GM12878 (cell line): ENCODE results near the gene PPAN. TPM values are rescaled to one million over a fixed set of nuclear protein-coding genes. Genes with fewer than 3 reads are reported as not detected.

Experiments used
- ATAC-seq: fragments of 200-7000 bp; cut with Tn5 transposase; 3 replicates; pipeline ENCODE4 v1.9.1; 2020; ENCODE audit warnings: mild to moderate bottlenecking, moderate library complexity
- BruUV-seq: library from RNA; stranded (reverse); fragments of 400-500 nt; replicated peaks from 2 replicates; lab custom pipeline; 2021; lab: Mats Ljungman, UMichigan
- CTCF ChIA-PET: fragments of 300-600 bp; sonication (Branson Sonifier 250); formaldehyde crosslinking; extraction: SDS; loops from one replicate; lab custom pipeline; 2021; ENCODE audit warnings: inconsistent platforms; lab: Yijun Ruan, JAX
- POLR2A ChIA-PET: fragments of 350-600 bp; formaldehyde crosslinking; extraction: SDS; loops from one replicate; lab custom pipeline; 2021; ENCODE audit warnings: inconsistent platforms; lab: Charles Lee
- RAD21 ChIA-PET: fragments of 300-600 bp; sonication (Branson Sonifier 250); formaldehyde crosslinking; loops from one replicate; lab custom pipeline; 2023; ENCODE audit warnings: antibody characterized with exemption; ENCODE audit not compliant: unreplicated experiment; lab: Charles Lee
- SMC1A ChIA-PET: fragments of 300-600 bp; sonication (Branson Sonifier 250); formaldehyde crosslinking; loops from one replicate; lab custom pipeline; 2023; ENCODE audit not compliant: unreplicated experiment, uncharacterized antibody; lab: Charles Lee
- DNase-seq: peaks from one replicate; pipeline ENCODE4 v3.0.0-alpha.2; 2011; ENCODE audit warnings: low read depth, low spot score
- FAIRE-seq: peaks from 3 replicates; lab custom pipeline; 2011; peaks lifted over from hg19 to GRCh38; lab: Jason Lieb, UNC
- H2AFZ ChIP-seq: 2 replicates; pipeline ENCODE4 v1.6.0; 2011; ENCODE audit warnings: low read depth, low read length, control low read depth; ENCODE audit not compliant: control insufficient read depth
- H3K27ac ChIP-seq: 2 replicates; pipeline ENCODE4 v1.5.1; 2011; ENCODE audit warnings: control low read depth; ENCODE audit not compliant: control insufficient read depth, insufficient read depth
- H3K27me3 ChIP-seq, 2 experiments: replicated peaks in 1 of 2; 2 replicates each; pipeline versions ENCODE4 v1.6.0 to v1.6.1; 2011; ENCODE audit warnings: low read length in 1 of 2; ENCODE audit not compliant: control insufficient read depth in 2 of 2, insufficient read depth in 2 of 2
- H3K36me3 ChIP-seq, 2 experiments: 2 replicates each; pipeline ENCODE4 v1.5.1; 2011; ENCODE audit warnings: low read length in 1 of 2; ENCODE audit not compliant: control insufficient read depth in 2 of 2, insufficient read depth in 2 of 2
- H3K4me1 ChIP-seq: 2 replicates; pipeline ENCODE4 v1.6.1; 2011; ENCODE audit warnings: mild to moderate bottlenecking, low read length, moderate library complexity, mixed read lengths; ENCODE audit not compliant: control insufficient read depth, insufficient read depth
- H3K4me2 ChIP-seq: 2 replicates; pipeline ENCODE4 v1.6.0; 2011; ENCODE audit warnings: control low read depth; ENCODE audit not compliant: control insufficient read depth, insufficient read depth
- H3K4me3 ChIP-seq: fragments of 200-600 bp; sonication (generic); 2 replicates; pipeline ENCODE4 v1.5.1; 2016
- H3K79me2 ChIP-seq: 2 replicates; pipeline ENCODE4 v1.6.0; 2011; ENCODE audit warnings: low read length; ENCODE audit not compliant: control insufficient read depth, insufficient read depth
- H3K9ac ChIP-seq: 2 replicates; pipeline ENCODE4 v1.8.0; 2011; ENCODE audit warnings: low read length, control low read depth, mixed read lengths; ENCODE audit not compliant: control insufficient read depth, insufficient read depth
- H3K9me3 ChIP-seq: replicated peaks from 3 replicates; pipeline ENCODE4 v1.5.1; 2011; ENCODE audit warnings: mild to moderate bottlenecking, low read length; ENCODE audit not compliant: control insufficient read depth, insufficient read depth
- H4K20me1 ChIP-seq: 2 replicates; pipeline ENCODE4 v1.6.0; 2011; ENCODE audit not compliant: control insufficient read depth, insufficient read depth
- BRCA1 ChIP-seq: IDR thresholded peaks from 2 replicates; pipeline ENCODE4 v1.6.1; 2011; ENCODE audit warnings: low read depth, low read length, improper control_type of control experiment
- WGBS: methylation state at CpG from one replicate; pipeline ENCODE4 v1.1.6; 2016; ENCODE audit warnings: low lambda C conversion rate; ENCODE audit not compliant: insufficient replicate concordance, insufficient coverage; ENCODE audit errors: missing lambda C conversion rate; 5-methylcytosine and 5-hydroxymethylcytosine counted together
- in situ Hi-C: fragments of 300-500 bp; cut with MboI; formaldehyde crosslinking; loops from 9 replicates; pipeline ENCODE4 v1.14.3; 2018; ENCODE audit warnings: mixed read lengths
- intact Hi-C: fragments of 100-400 bp; cut with micrococcal nuclease; formaldehyde crosslinking; loops from one replicate; pipeline ENCODE4 v1.14.2; 2022; ENCODE audit not compliant: unreplicated experiment
- polyA plus RNA-seq, 11 experiments: library from polyadenylated mRNA; depleted of rRNA in 4 of 11; unstranded in 6 of 11; stranded (reverse) in 5 of 11; fragments of >200 nt; fragmentation: Nextera tagmentation in 4 of 11; fragmentation: Illumina TruSeq in 1 of 11; extraction: Ambion mirVana in 4 of 11; extraction: Trizol in 1 of 11; gene quantifications; 1 replicate in 1 of 11; 2 replicates in 10 of 11; pipeline versions ENCODE4 v1.2.1 to v1.2.3, GENCODE V29; 2011 to 2016; ENCODE audit warnings: inconsistent platforms in 2 of 11, missing spikeins in 2 of 11, low read depth in 1 of 11
- total RNA-seq, 4 experiments: library from RNA; depleted of rRNA in 3 of 4; stranded (reverse); fragments of >200 nt in 3 of 4; fragmentation: Illumina TruSeq in 1 of 4; extraction: Trizol in 1 of 4; gene quantifications; 2 replicates each; pipeline versions ENCODE4 v1.2.1 to v1.2.3, GENCODE V29; 2013 to 2021
- TF ChIP-seq, protein P1 (sequence below): IDR thresholded peaks from 2 replicates; pipeline ENCODE4 v1.6.1; 2012; ENCODE audit warnings: mild to moderate bottlenecking, low read depth, low read length

Gene PPAN
- total and polyA plus RNA-seq, 10 of the 15 experiments (the other 5 are each of a cell fraction or from before 2014, with no cell fraction given): 2.1 to 171 (median 108) TPM

DNA sequence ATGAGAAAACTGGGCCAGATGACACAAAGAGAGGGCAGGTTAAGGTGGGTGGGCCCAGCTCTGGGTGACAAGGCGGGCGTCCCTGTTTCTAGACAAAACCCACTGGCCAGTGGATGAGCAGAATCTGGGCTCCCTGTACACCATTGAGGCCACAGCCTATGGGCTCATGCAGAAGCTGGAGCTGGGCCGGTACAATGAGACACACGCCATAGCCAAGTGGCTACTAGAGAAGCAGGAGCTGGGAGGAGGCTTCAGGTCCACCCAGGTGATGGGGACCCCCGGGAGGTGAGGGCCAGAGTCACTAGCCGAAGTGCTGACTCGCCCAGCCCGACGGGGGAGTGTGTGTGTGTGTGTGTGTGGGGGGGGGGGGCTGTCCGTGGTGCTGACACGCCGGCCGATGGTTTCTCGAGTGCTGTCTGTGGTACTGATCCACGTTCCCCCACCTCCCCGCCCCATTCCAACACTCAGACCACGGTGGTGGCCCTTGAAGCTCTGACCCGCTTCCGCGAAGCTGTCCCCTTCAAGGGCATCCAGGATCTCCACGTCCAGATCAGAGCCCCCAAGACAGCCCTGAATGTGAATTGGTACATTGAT lies 44.3 kb upstream of the PPAN start:
- Histone ChIP-seq H2AFZ (no peak overlapping the region), H3K9me3 (no peaks in the 10 kb centered on the region), H3K79me2 (no peaks in the 10 kb centered on the region), H3K27me3 (no peaks in the 10 kb centered on the region; a peak in 1 of 4 replicates), H3K27ac (no peak overlapping the region), H3K4me2 (no peak overlapping the region), H3K4me3 (no peak overlapping the region), H3K36me3 (no peaks in the 10 kb centered on the region), H3K9ac (no peak overlapping the region), H3K4me1 (no peaks in the 10 kb centered on the region), H4K20me1 (no peaks in the 10 kb centered on the region)
- no TSS peak for BruUV-seq
- WGBS: 41% methylated on average over 16 of the region's 21 CpGs
- ChIA-PET RAD21 (interaction anchor here (0.7 kb wide), 1 partner anchor 471 kb away, joined by 3 read pairs; no protein-coding TSS in a partner anchor), CTCF (interaction anchor here (0.6 to 1.6 kb wide), 2 partner anchors 32 to 78 kb away, joined by 3 to 4 read pairs; no protein-coding TSS in a partner anchor), POLR2A (no interaction called here), SMC1A (interaction anchor here (0.8 kb wide), 1 partner anchor 21 kb away, joined by 4 read pairs; no protein-coding TSS in a partner anchor)
- intact Hi-C loops (no loop called here), in situ Hi-C loops (no loop called here)
- ATAC-seq (no peak), FAIRE-seq (no peak), DNase-seq (no peak)
- TF ChIP-seq BRCA1: no peak
- TF ChIP-seq, protein P1, sequence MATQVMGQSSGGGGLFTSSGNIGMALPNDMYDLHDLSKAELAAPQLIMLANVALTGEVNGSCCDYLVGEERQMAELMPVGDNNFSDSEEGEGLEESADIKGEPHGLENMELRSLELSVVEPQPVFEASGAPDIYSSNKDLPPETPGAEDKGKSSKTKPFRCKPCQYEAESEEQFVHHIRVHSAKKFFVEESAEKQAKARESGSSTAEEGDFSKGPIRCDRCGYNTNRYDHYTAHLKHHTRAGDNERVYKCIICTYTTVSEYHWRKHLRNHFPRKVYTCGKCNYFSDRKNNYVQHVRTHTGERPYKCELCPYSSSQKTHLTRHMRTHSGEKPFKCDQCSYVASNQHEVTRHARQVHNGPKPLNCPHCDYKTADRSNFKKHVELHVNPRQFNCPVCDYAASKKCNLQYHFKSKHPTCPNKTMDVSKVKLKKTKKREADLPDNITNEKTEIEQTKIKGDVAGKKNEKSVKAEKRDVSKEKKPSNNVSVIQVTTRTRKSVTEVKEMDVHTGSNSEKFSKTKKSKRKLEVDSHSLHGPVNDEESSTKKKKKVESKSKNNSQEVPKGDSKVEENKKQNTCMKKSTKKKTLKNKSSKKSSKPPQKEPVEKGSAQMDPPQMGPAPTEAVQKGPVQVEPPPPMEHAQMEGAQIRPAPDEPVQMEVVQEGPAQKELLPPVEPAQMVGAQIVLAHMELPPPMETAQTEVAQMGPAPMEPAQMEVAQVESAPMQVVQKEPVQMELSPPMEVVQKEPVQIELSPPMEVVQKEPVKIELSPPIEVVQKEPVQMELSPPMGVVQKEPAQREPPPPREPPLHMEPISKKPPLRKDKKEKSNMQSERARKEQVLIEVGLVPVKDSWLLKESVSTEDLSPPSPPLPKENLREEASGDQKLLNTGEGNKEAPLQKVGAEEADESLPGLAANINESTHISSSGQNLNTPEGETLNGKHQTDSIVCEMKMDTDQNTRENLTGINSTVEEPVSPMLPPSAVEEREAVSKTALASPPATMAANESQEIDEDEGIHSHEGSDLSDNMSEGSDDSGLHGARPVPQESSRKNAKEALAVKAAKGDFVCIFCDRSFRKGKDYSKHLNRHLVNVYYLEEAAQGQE: peak; percentile 84
